NCI-H1092 treated with DMSO at 0.1 percent for 48 hours (cell line): ENCODE results near the gene SLC38A10.

Source experiments
- DNase-seq: peaks from one replicate; lab custom pipeline; 2025; lab: John Stamatoyannopoulos, UW

The SLC38A10 gene

GRCh38 chr17:81241648-81242420, 53.3 kb downstream of the SLC38A10 start:
- no peak for DNase-seq

DNA sequence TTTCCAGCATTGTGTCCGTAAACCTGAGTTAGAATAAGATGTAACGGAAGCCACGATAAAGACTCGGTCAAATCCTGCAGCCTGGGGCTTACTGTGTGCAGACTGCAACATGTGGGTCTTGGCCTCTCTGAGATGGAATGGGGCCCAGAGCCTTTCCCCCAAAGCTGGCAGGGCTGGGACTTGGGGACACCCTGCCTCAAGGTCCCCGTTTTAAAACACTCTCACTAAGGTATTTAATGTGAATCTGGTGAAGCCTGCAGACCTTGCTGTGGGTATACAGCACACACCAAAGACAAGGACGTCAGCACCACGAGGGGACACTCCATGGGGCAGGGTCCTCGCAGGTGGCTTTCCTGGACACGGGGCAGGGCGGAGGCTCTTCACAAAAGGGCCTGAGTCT, 53.9 kb downstream of the SLC38A10 start:
- DNase-seq, result no peak

DNA sequence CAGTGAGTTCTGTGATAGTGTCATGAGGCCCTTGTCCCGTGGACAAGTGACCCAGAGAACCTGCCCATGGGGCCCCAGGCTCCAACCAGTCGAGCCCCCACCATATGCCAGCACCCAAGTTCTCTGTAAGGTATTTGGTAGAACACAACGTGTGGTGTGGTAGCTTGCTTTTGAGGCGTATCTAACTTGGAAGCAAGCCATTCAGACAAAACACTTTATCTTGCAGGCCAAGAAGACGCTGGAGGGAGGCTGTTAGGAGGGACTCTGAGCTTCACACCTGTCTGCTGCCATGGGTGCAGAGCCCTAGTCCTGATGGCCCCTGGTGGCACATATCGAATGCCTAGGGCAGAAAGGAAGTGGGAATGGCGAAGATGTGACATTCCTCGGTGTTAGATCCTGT, 54.3 kb downstream of the SLC38A10 start:
- DNase-seq, result no peak

GRCh38 chr17:81239714-81240555, 55.2 kb downstream of the SLC38A10 start:
- DNase-seq, result peak; percentile 15

DNA sequence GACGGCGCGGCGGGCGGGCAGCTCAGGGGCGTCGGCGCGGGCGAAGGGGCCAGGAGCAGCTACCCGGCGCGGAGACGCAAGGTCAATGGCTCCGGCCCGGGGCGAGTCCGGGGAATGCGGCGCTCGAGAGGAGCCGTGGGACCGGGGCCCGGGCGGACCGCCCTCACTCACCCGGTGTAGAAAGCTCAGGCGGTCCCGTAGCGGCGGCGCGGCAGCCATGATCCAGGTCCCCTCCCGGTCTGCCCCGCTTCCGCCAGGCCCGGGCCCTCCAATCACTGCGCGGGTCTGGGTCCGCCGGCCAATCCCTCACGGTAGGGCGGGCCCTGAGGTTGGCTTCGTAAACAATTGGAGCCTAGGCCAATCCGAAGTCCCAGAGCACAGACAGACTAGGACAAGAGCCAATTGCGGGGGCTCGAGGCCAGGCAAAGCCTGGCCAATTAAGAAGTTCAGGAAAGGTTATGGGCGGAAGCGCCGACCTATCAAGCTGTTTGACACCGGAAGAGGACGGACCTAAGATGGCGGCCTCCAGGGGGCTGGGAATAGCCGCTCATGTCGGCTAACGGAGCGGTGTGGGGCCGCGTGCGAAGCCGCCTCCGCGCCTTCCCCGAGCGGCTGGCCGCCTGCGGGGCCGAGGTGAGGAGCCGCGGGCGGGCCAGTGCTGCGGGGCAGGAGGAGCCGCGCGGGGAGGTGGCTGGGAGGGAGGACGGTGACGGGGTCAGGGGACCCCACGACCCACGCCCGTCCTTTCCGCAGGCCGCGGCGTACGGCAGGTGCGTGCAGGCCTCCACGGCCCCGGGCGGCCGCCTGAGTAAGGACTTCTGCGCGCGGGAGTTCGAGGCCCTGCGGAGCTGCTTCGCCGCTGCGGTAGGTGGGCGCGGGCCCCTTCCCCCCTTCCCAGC, 56.0 kb downstream of the SLC38A10 start, which contains the start of the genes NDUFAF8 and TEPSIN:
Gene NDUFAF8, plus strand, starts transcription at position 504 of the 899 bp plus-strand sequence. Its CDS starts 46 bp downstream, at position 550.
Gene TEPSIN, minus strand, starts transcription at position 241 of the 899 bp plus-strand sequence. Its CDS starts 22 bp downstream, at position 219.
- DNase-seq, result peak; percentile 99

GRCh38 chr17:81238490-81238814, 56.7 kb downstream of the SLC38A10 start:
- no peak for DNase-seq

GRCh38 chr17:81237591-81238489, 57.3 kb downstream of the SLC38A10 start:
- no peak for DNase-seq

DNA sequence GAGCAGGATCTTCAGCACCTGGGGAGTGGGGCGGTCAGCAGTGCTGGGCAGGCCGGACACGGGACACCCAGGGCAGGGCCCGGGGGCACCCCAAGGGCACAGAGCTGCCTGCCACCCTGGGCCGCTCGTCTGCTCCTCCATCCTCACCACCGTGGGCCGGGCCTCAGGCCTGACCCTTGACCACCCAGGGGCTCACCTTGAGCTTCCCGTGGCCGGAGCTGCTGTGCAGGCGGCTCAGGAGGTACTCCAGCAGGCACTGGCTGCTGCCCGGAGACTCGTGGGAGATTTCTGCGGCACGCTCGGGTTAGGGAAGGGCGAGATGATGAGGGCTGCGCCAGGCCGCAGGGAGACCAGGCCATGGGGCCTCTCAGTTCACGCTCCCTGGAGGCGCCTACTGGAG, 58.3 kb downstream of the SLC38A10 start:
- no peak for DNase-seq

- DNase-seq, result no peak
These were observed 59.0 kb downstream of the SLC38A10 start for GRCh38 chr17:81235822-81236740.

- no peak for DNase-seq
These were observed 59.9 kb downstream of the SLC38A10 start for GRCh38 chr17:81234940-81235821.

- no peak for DNase-seq
These were observed 60.6 kb downstream of the SLC38A10 start for GRCh38 chr17:81234506-81234855.

GRCh38 chr17:81233811-81234505, 61.1 kb downstream of the SLC38A10 start:
- no peak for DNase-seq

GRCh38 chr17:81233316-81233715, 61.8 kb downstream of the SLC38A10 start:
- DNase-seq, result no peak

- DNase-seq, result no peak
These were observed 62.4 kb downstream of the SLC38A10 start for GRCh38 chr17:81232616-81233241.

DNA sequence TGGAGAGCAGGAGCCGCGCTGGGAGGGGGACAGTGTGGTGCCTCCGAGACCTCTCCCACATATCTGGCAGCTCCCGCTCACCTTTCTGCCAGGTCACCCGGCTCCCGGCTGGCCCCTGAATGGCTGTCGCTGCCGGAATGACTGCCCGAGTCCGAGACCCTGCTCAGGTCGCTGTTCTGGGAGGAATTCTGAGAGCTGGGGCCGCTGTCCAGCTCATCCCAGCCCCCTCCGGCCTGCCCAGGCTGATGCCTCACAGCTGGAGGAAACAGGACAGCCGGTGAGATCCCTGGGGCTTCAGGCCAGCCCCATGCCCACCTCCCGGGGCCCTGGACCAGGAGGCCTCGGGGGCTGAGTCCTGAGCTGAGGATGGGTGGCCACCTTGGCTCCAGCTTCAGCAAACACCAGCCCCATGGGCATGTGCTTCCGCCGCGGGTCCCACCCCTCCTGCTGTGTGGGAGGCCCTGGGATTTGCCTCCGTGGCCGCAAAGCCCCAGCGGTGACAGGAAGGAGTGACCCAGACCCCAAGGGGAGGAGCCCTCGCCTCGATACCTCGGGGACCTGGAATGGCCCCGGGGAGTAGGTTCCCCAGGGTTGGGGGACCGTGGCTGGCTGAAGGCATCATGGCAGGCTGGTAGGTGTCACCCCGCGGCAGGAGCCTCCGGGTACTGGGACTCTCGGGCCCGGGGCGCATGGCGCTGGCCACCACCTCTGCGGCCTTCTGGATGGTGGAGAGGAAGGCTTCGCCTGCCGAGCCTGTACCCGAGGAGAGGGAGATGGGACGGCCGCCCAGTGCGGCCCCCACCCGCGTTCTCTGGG, 63.1 kb downstream of the SLC38A10 start:
- DNase-seq, result no peak

DNA sequence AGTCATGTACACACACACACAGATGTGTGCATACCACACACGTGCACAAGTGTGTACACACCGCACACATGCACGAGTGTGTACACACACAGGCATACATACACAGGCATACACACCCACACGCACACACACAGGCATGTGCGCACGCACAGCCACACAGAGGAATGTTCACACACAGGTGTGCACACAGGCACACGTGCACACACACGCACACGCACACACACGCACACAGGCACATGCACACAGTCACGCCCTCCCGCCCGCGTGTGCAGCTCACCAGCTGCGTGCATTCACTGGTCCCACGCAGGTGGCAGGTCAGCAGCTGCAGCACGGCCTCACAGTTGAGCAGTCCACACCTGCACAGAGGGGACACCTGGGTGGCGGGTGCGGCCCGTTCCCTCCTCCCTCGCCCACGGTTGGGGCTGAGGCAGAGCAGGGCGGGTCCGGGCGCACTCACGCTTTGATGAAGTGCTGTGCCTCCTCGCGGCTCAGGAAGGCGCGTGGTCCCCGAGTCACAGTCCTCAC, 63.9 kb downstream of the SLC38A10 start:
- no peak for DNase-seq
